Upper lobe of left lung (tissue), 6 donors: Measurements from ENCODE around the gene BACE1-AS. TPM values are rescaled to one million over a fixed set of nuclear protein-coding genes. Genes with fewer than 3 reads are reported as not detected.

Source experiments
- ATAC-seq, 2 donors: fragments of 200-7000 bp; cut with Tn5 transposase; one replicate each; pipeline ENCODE4 v1.9.1; 2022; ENCODE audit warnings: mild to moderate bottlenecking in 2 of 2, moderate library complexity in 2 of 2; ENCODE audit not compliant: low FRiP score in 2 of 2
- DNase-seq, 2 donors: peaks; one replicate each; pipeline ENCODE4 v3.0.0-alpha.2; 2019 to 2020
- H3K27ac ChIP-seq, 4 donors: fragments of 200-600 bp; sonication (generic); one replicate each; pipeline ENCODE4 v1.5.1; 2016 to 2019
- H3K27me3 ChIP-seq, 4 donors: fragments of 200-600 bp; sonication (generic); one replicate each; pipeline ENCODE4 v1.5.1; 2017 to 2019
- H3K36me3 ChIP-seq, 4 donors: fragments of 200-600 bp; sonication (generic); one replicate each; pipeline ENCODE4 v1.5.1; 2016 to 2019
- H3K4me1 ChIP-seq, 4 donors: fragments of 200-600 bp; sonication (generic); one replicate each; pipeline ENCODE4 v1.5.1; 2018 to 2019
- H3K4me3 ChIP-seq, 4 donors: fragments of 200-600 bp; sonication (generic); one replicate each; pipeline ENCODE4 v1.5.1; 2017 to 2019; ENCODE audit warnings: mild to moderate bottlenecking in 2 of 4, moderate library complexity in 1 of 4
- H3K9me3 ChIP-seq, 4 donors: fragments of 200-600 bp; sonication (generic); one replicate each; pipeline ENCODE4 v1.5.1; 2018 to 2019
- CTCF ChIP-seq, 6 experiments: fragments of 450-650 bp in 4 of 6; fragments of 200-600 bp in 2 of 6; sonication (generic) in 2 of 6; IDR thresholded peaks; one replicate each; pipeline ENCODE4 v1.5.1; 2016 to 2019; ENCODE audit warnings: antibody characterized with exemption in 6 of 6
- EP300 ChIP-seq, 4 donors: sonication (generic); formaldehyde crosslinking; IDR thresholded peaks; one replicate each; pipeline ENCODE4 v1.5.1; 2017; ENCODE audit warnings: antibody characterized with exemption in 4 of 4, control low read depth in 2 of 4
- POLR2A ChIP-seq, 4 donors: fragments of 450-650 bp; IDR thresholded peaks; one replicate each; pipeline ENCODE4 v1.5.1; 2016 to 2017; ENCODE audit warnings: antibody characterized with exemption in 4 of 4, mild to moderate bottlenecking in 2 of 4
- POLR2AphosphoS5 ChIP-seq, 2 donors: sonication (generic); formaldehyde crosslinking; IDR thresholded peaks; one replicate each; pipeline ENCODE4 v1.5.1; 2017; ENCODE audit warnings: antibody characterized with exemption in 2 of 2
- WGBS, 2 donors: methylation state at CpG; one replicate each; pipeline ENCODE4 v1.1.5; 2017 to 2018; 5-methylcytosine and 5-hydroxymethylcytosine counted together
- total RNA-seq, 6 donors: library from RNA; depleted of rRNA in 4 of 6; stranded (reverse); fragments of >200 nt in 4 of 6; gene quantifications; one replicate each; pipeline versions ENCODE4 v1.1.0 to v1.2.1, GENCODE V29; 2016 to 2021
- donor health status: DM: no; HTN: no; CAD: no; lungs with moderate emphysema.
- donor health status: DM: no; HTN: yes; CAD: no; lungs with severe emphysema.

BACE1-AS gene
- total RNA-seq, 6 donors from 2014 or later: 3.8 to 7.4 (median 5.0) TPM

- WGBS, 2 donors: 68 to 100% methylated on average over 1 to 4 of the region's 4 CpGs
- ATAC-seq: no peak
- no peaks in the 10 kb centered on the region for H3K36me3 ChIP-seq
- H3K27me3 ChIP-seq: no peaks in the 10 kb centered on the region
- TF ChIP-seq POLR2AphosphoS5 (IDR thresholded peaks at IDR 0.05): no peak
- TF ChIP-seq POLR2A (IDR thresholded peaks at IDR 0.05): no peak
- no peak for TF ChIP-seq EP300 (IDR thresholded peaks at IDR 0.05)
- TF ChIP-seq CTCF (IDR thresholded peaks at IDR 0.05): no peak
- no peaks in the 10 kb centered on the region for H3K9me3 ChIP-seq
- DNase-seq: no peak
- H3K4me1 ChIP-seq: peaks cover 0 to 9% (median 6%) of the 10 kb centered on the region in 4 donors
- H3K27ac ChIP-seq: no peak overlapping the region
- H3K4me3 ChIP-seq: no peak overlapping the region
Observed at GRCh38 chr11:117303101-117303500, 12.0 kb downstream of the BACE1-AS start.

GRCh38 chr11:117303646-117304315 lies 12.6 kb downstream of the BACE1-AS start:
- TF ChIP-seq CTCF (IDR thresholded peaks at IDR 0.05) (no peak), POLR2A (IDR thresholded peaks at IDR 0.05) (no peak), EP300 (IDR thresholded peaks at IDR 0.05) (no peak), POLR2AphosphoS5 (IDR thresholded peaks at IDR 0.05) (no peak)
- H3K4me3 ChIP-seq: no peak overlapping the region
- peaks cover 0 to 9% (median 6%) of the 10 kb centered on the region in 4 donors for H3K4me1 ChIP-seq
- no peaks in the 10 kb centered on the region for H3K9me3 ChIP-seq
- DNase-seq (no peak), ATAC-seq (no peak)
- 79 to 87% methylated on average over 4 to 5 of the region's 5 CpGs for WGBS, 2 donors
- no peak overlapping the region for H3K27ac ChIP-seq
- H3K36me3 ChIP-seq: no peaks in the 10 kb centered on the region
- H3K27me3 ChIP-seq: no peaks in the 10 kb centered on the region

- Histone ChIP-seq H3K36me3 (no peaks in the 10 kb centered on the region), H3K9me3 (no peaks in the 10 kb centered on the region), H3K4me3 (no peak overlapping the region), H3K4me1 (peaks cover 0 to 7% (median 4%) of the 10 kb centered on the region in 4 donors), H3K27me3 (no peaks in the 10 kb centered on the region), H3K27ac (no peak overlapping the region)
- DNase-seq (no peak), ATAC-seq (no peak)
- TF ChIP-seq EP300 (IDR thresholded peaks at IDR 0.05): no peak
- TF ChIP-seq POLR2A (IDR thresholded peaks at IDR 0.05): no peak
- no peak for TF ChIP-seq POLR2AphosphoS5 (IDR thresholded peaks at IDR 0.05)
- no peak for TF ChIP-seq CTCF (IDR thresholded peaks at IDR 0.05)
- WGBS, 2 donors: 94 to 95% methylated on average over 3 of the region's 3 CpGs
Observed at GRCh38 chr11:117305145-117305544, 14.0 kb downstream of the BACE1-AS start.

GRCh38 chr11:117309310-117309709 lies 18.2 kb downstream of the BACE1-AS start:
- Histone ChIP-seq H3K36me3 (no peaks in the 10 kb centered on the region), H3K4me3 (no peak overlapping the region), H3K9me3 (no peaks in the 10 kb centered on the region), H3K4me1 (peaks cover 4 to 10% (median 5%) of the 10 kb centered on the region in 4 donors), H3K27me3 (no peaks in the 10 kb centered on the region), H3K27ac (no peak overlapping the region)
- ATAC-seq: no peak
- 93% methylated on average over 7 of the region's 7 CpGs for WGBS, 2 donors
- no peak for TF ChIP-seq POLR2AphosphoS5 (IDR thresholded peaks at IDR 0.05)
- no peak for TF ChIP-seq EP300 (IDR thresholded peaks at IDR 0.05)
- no peak for TF ChIP-seq POLR2A (IDR thresholded peaks at IDR 0.05)
- no peak for TF ChIP-seq CTCF (IDR thresholded peaks at IDR 0.05)
- no peak for DNase-seq

GRCh38 chr11:117313091-117313490 lies 21.9 kb downstream of the BACE1-AS start:
- Histone ChIP-seq H3K27ac (no peak overlapping the region), H3K36me3 (no peaks in the 10 kb centered on the region), H3K4me3 (no peak overlapping the region), H3K4me1 (peaks cover 22 to 29% (median 25%) of the 10 kb centered on the region in 4 donors), H3K9me3 (no peaks in the 10 kb centered on the region), H3K27me3 (no peaks in the 10 kb centered on the region)
- DNase-seq (no peak), ATAC-seq (no peak)
- TF ChIP-seq EP300 (IDR thresholded peaks at IDR 0.05) (no peak), POLR2A (IDR thresholded peaks at IDR 0.05) (no peak), POLR2AphosphoS5 (IDR thresholded peaks at IDR 0.05) (no peak)
- WGBS, 2 donors: 55 to 69% methylated on average over 5 of the region's 5 CpGs
